PC-3 (cell line): Measurements from ENCODE around the gene XIRP2. TPM values are rescaled to one million over a fixed set of nuclear protein-coding genes. Genes with fewer than 3 reads are reported as not detected.

Source experiments
- ATAC-seq: fragments of 200-7000 bp; cut with Tn5 transposase; 2 replicates; pipeline ENCODE4 v1.9.1; 2020; ENCODE audit warnings: mild to moderate bottlenecking, moderate library complexity
- BruUV-seq: library from RNA; stranded (reverse); fragments of 400-500 nt; replicated peaks from 2 replicates; lab custom pipeline; 2021; lab: Mats Ljungman, UMichigan
- CTCF ChIA-PET: fragments of 300-600 bp; sonication (Branson Sonifier 250); formaldehyde crosslinking; loops from one replicate; lab custom pipeline; 2022; ENCODE audit warnings: antibody characterized with exemption; lab: Charles Lee
- POLR2A ChIA-PET: fragments of 300-600 bp; sonication (Branson Sonifier 250); formaldehyde crosslinking; loops from one replicate; lab custom pipeline; 2022; ENCODE audit warnings: antibody characterized with exemption; ENCODE audit not compliant: unreplicated experiment; lab: Charles Lee
- DNase-seq: peaks from one replicate; pipeline ENCODE4 v3.0.0-alpha.2; 2015
- H2AFZ ChIP-seq: fragments of 300-600 bp; sonication (generic); 2 replicates; pipeline ENCODE4 v1.6.0; 2016; ENCODE audit warnings: antibody characterized with exemption, low read length
- H3F3A ChIP-seq: fragments of 300-600 bp; sonication (generic); one replicate; pipeline ENCODE4 v1.6.0; 2017; ENCODE audit warnings: antibody characterized with exemption, low read length, control low read depth, mild to moderate bottlenecking; ENCODE audit not compliant: unreplicated experiment
- H3K27ac ChIP-seq: fragments of 300-600 bp; sonication (generic); 2 replicates; pipeline ENCODE4 v1.5.1; 2016; ENCODE audit warnings: mild to moderate bottlenecking, low read length
- H3K27me3 ChIP-seq: fragments of 300-600 bp; sonication (generic); 2 replicates; pipeline ENCODE4 v1.6.1; 2016; ENCODE audit warnings: low read length, mixed read lengths
- H3K36me3 ChIP-seq: fragments of 300-600 bp; sonication (generic); 2 replicates; pipeline ENCODE4 v1.6.1; 2016; ENCODE audit warnings: low read depth, mixed run types, low read length, mixed read lengths
- H3K4me1 ChIP-seq: fragments of 300-600 bp; sonication (generic); 2 replicates; pipeline ENCODE4 v1.5.1; 2016; ENCODE audit warnings: low read length; ENCODE audit not compliant: insufficient read depth
- H3K4me2 ChIP-seq: fragments of 300-600 bp; sonication (generic); 2 replicates; pipeline ENCODE4 v1.6.0; 2016; ENCODE audit warnings: low read length
- H3K4me3 ChIP-seq: fragments of 300-600 bp; sonication (generic); 2 replicates; pipeline ENCODE4 v1.5.1; 2016; ENCODE audit warnings: mild to moderate bottlenecking, low read length, mixed read lengths
- H3K79me2 ChIP-seq: fragments of 300-600 bp; sonication (generic); 2 replicates; pipeline ENCODE4 v1.6.1; 2017; ENCODE audit warnings: low read length, mixed read lengths
- H3K9ac ChIP-seq: fragments of 300-600 bp; sonication (generic); 2 replicates; pipeline ENCODE4 v1.6.0; 2016; ENCODE audit warnings: mild to moderate bottlenecking, low read length
- H3K9me2 ChIP-seq: fragments of 300-600 bp; sonication (generic); replicated peaks from 2 replicates; pipeline ENCODE4 v1.6.1; 2016; ENCODE audit warnings: mixed run types, low read length, mixed read lengths
- H3K9me3 ChIP-seq: fragments of 300-600 bp; sonication (generic); 2 replicates; pipeline ENCODE4 v1.6.1; 2016; ENCODE audit warnings: low read length, mixed read lengths
- H4K20me1 ChIP-seq: fragments of 300-600 bp; sonication (generic); 2 replicates; pipeline ENCODE4 v1.6.1; 2016; ENCODE audit warnings: low read length, mixed read lengths
- CTCF ChIP-seq: fragments of 300-600 bp; sonication (generic); conservative IDR thresholded peaks from 2 replicates; pipeline ENCODE4 v1.5.1; 2017; ENCODE audit warnings: antibody characterized with exemption, low read depth, mild to moderate bottlenecking, low read length
- EZH2 ChIP-seq: fragments of 300-600 bp; sonication (generic); IDR thresholded peaks from one replicate; pipeline ENCODE4 v1.6.1; 2017; ENCODE audit warnings: antibody characterized with exemption, mild to moderate bottlenecking, low read length; ENCODE audit not compliant: unreplicated experiment
- EZH2phosphoT487 ChIP-seq: fragments of 300-600 bp; sonication (generic); IDR thresholded peaks from 2 replicates; pipeline ENCODE4 v1.6.1; 2018; ENCODE audit warnings: mild to moderate bottlenecking, antibody characterized with exemption, low read length, borderline replicate concordance
- intact Hi-C: fragments of 100-400 bp; cut with micrococcal nuclease; formaldehyde crosslinking; loops from 2 replicates; pipeline ENCODE4 v1.9.0; 2023
- total RNA-seq: library from RNA; depleted of rRNA; stranded (reverse); fragments of >200 nt; gene quantifications from 2 replicates; pipeline ENCODE4 v1.2.3, GENCODE V29; 2014

Gene XIRP2
- total RNA-seq, 1 experiment from 2014 or later, result 0.11 TPM

DNA sequence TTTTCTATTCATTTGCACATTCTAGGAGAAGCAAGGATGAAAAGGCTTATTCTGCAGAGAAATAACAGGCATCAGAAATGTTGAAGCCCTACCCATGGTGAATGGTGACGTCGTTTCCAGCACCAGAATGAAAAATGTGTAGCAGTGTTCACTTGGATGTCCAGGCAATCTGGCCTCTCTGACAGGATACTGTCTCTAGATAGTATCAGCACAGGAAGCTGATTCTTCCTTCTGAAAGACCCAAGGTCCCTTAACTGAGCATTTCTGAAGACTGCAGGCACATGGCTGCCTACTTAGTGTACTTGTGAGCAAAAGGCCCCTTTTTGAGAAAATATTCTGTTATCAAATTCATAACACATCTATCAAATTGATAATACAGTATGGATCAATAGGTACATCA, 234.1 kb downstream of the XIRP2 start:
- ChIA-PET CTCF (no interaction called here), POLR2A (no interaction called here)
- H3K4me3 ChIP-seq, result no peak overlapping the region
- no peak overlapping the region for H3K27ac ChIP-seq
- ATAC-seq, result no peak
- H3K9ac ChIP-seq, result no peak overlapping the region
- DNase-seq, result no peak
- no peaks in the 10 kb centered on the region for H3K4me1 ChIP-seq
- H3K9me2 ChIP-seq, result no peaks in the 10 kb centered on the region; the same call in 1 of the 2 replicates
- no peaks in the 10 kb centered on the region for H3K27me3 ChIP-seq
- H3K36me3 ChIP-seq, result no peaks in the 10 kb centered on the region
- no peak overlapping the region for H2AFZ ChIP-seq
- TF ChIP-seq EZH2 (no peak), EZH2phosphoT487 (no peak), CTCF (no peak)
- no TSS peak for BruUV-seq
- intact Hi-C loops, result no loop called here
- H3K4me2 ChIP-seq, result no peak overlapping the region
- no peaks in the 10 kb centered on the region for H3K79me2 ChIP-seq
- H3F3A ChIP-seq, result no peaks in the 10 kb centered on the region
- H4K20me1 ChIP-seq, result no peaks in the 10 kb centered on the region
- H3K9me3 ChIP-seq, result no peaks in the 10 kb centered on the region

DNA sequence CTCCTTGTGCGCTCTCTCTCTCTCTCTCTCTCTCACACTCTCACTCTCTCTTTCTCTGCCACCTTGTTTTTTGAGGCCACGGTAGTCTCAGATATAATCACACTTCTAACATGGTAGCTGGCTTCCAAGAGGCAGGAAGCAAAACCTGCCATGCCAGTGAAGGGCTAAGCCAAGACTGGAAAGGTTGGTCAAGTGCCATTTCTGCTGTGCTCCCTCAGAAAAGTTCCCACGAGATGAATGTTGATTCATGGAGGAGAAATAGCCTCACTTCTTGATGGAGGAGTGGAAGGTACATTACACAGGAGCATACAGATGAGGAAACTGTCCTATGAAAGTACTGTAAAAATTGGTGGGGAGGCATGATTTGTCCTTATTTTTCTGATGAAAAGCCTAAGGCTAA, 237.9 kb downstream of the XIRP2 start:
- Histone ChIP-seq H3K4me3 (no peak overlapping the region), H4K20me1 (no peaks in the 10 kb centered on the region), H3K9ac (no peak overlapping the region), H3F3A (no peaks in the 10 kb centered on the region), H3K27ac (no peak overlapping the region), H3K9me2 (no peaks in the 10 kb centered on the region; the same call in 1 of the 2 replicates), H3K79me2 (no peaks in the 10 kb centered on the region), H2AFZ (no peak overlapping the region), H3K27me3 (no peaks in the 10 kb centered on the region), H3K36me3 (no peaks in the 10 kb centered on the region), H3K9me3 (no peaks in the 10 kb centered on the region), H3K4me1 (no peaks in the 10 kb centered on the region), H3K4me2 (no peak overlapping the region)
- ATAC-seq, result no peak
- POLR2A ChIA-PET, result no interaction called here
- no TSS peak for BruUV-seq
- intact Hi-C loops, result loop anchor here (2.0 to 5.0 kb wide), 3 partner anchors 166 to 589 kb away; partner anchors contain the start of gene B3GALT1
- TF ChIP-seq CTCF (no peak), EZH2 (no peak), EZH2phosphoT487 (no peak)
- DNase-seq, result no peak
- CTCF ChIA-PET, result no interaction called here

GRCh38 chr2:167127135-167127534, 238.9 kb downstream of the XIRP2 start:
- H3K4me3 ChIP-seq, result no peak overlapping the region
- ChIA-PET POLR2A (no interaction called here), CTCF (interaction anchor here (1.3 kb wide), 1 partner anchor 85 kb away, joined by 4 read pairs; no protein-coding TSS in a partner anchor)
- H2AFZ ChIP-seq, result no peak overlapping the region
- no peak overlapping the region for H3K9ac ChIP-seq
- intact Hi-C loops, result loop anchor here (1.0 to 5.0 kb wide), 5 partner anchors 85 to 590 kb away; partner anchors contain the start of gene B3GALT1
- H3K36me3 ChIP-seq, result no peaks in the 10 kb centered on the region
- TF ChIP-seq EZH2phosphoT487, result no peak
- TF ChIP-seq CTCF, result peak; percentile 68
- H3K27me3 ChIP-seq, result no peaks in the 10 kb centered on the region
- ATAC-seq, result peak; percentile 95
- no peaks in the 10 kb centered on the region for H3K9me3 ChIP-seq
- H3K4me1 ChIP-seq, result peaks cover 3% of the 10 kb centered on the region; the same call in 1 of the 2 replicates
- no peak overlapping the region for H3K4me2 ChIP-seq
- H3K79me2 ChIP-seq, result no peaks in the 10 kb centered on the region
- H3F3A ChIP-seq, result no peaks in the 10 kb centered on the region
- no peaks in the 10 kb centered on the region; the same call in 1 of the 2 replicates for H3K9me2 ChIP-seq
- no peaks in the 10 kb centered on the region for H4K20me1 ChIP-seq
- peak; percentile 70 for DNase-seq
- H3K27ac ChIP-seq, result no peak overlapping the region
- BruUV-seq, result no TSS peak
